CD14-positive monocyte (primary cell): ENCODE data around the gene AQP12B. TPM values are rescaled to one million over a fixed set of nuclear protein-coding genes. Genes with fewer than 3 reads are reported as not detected.

Source experiments
- DNase-seq, 3 donors: peaks; one replicate each; pipeline ENCODE4 v3.0.0-alpha.2; 2011 to 2022
- H2AFZ ChIP-seq: 2 replicates; pipeline ENCODE4 v1.6.0; 2012; ENCODE audit warnings: mild to moderate bottlenecking, low read depth, low read length, inconsistent platforms; ENCODE audit not compliant: insufficient read depth, poor library complexity, severe bottlenecking
- H3K27ac ChIP-seq, 2 donors: 1 replicate in 1 of 2; 2 replicates in 1 of 2; pipeline ENCODE4 v1.5.1; 2012 to 2013; ENCODE audit warnings: low read length in 2 of 2, control low read depth in 1 of 2, inconsistent platforms in 1 of 2, low read depth in 1 of 2, mild to moderate bottlenecking in 1 of 2
- H3K27me3 ChIP-seq, 2 donors: one replicate each; pipeline versions ENCODE4 v1.6.0 to v1.6.1; 2011 to 2013; ENCODE audit warnings: low read length in 2 of 2; ENCODE audit not compliant: control insufficient read depth in 2 of 2, insufficient read depth in 2 of 2
- H3K36me3 ChIP-seq, 2 donors: replicated peaks in 1 of 2; 1 replicate in 1 of 2; 2 replicates in 1 of 2; pipeline versions ENCODE4 v1.5.1 to v1.6.1; 2012 to 2013; ENCODE audit warnings: low read length in 2 of 2, control low read depth in 1 of 2, inconsistent platforms in 1 of 2, mild to moderate bottlenecking in 1 of 2; ENCODE audit not compliant: insufficient read depth in 2 of 2, control insufficient read depth in 1 of 2
- H3K4me1 ChIP-seq, 2 donors: 1 replicate in 1 of 2; 2 replicates in 1 of 2; pipeline versions ENCODE4 v1.5.1 to v1.6.1; 2012 to 2013; ENCODE audit warnings: low read length in 2 of 2, control low read depth in 1 of 2, inconsistent platforms in 1 of 2, mild to moderate bottlenecking in 1 of 2, moderate library complexity in 1 of 2; ENCODE audit not compliant: insufficient read depth in 2 of 2, control insufficient read depth in 1 of 2
- H3K4me2 ChIP-seq: replicated peaks from 2 replicates; pipeline ENCODE3; 2012; ENCODE audit warnings: low read length, moderate library complexity, mild to moderate bottlenecking; ENCODE audit not compliant: poor library complexity, severe bottlenecking; ENCODE audit errors: extremely low read depth
- H3K4me3 ChIP-seq, 3 experiments: fragments of 200-600 bp in 1 of 3; sonication (generic) in 1 of 3; replicated peaks in 1 of 3; 1 replicate in 2 of 3; 2 replicates in 1 of 3; pipeline ENCODE4 v1.5.1; 2011 to 2013; ENCODE audit warnings: low read length in 3 of 3, mild to moderate bottlenecking in 3 of 3, control low read depth in 2 of 3, low read depth in 2 of 3, inconsistent platforms in 1 of 3, moderate library complexity in 1 of 3
- H3K79me2 ChIP-seq: 2 replicates; pipeline ENCODE4 v1.6.0; 2012; ENCODE audit warnings: mild to moderate bottlenecking, control low read depth, inconsistent platforms, low read length, moderate library complexity; ENCODE audit not compliant: insufficient read depth
- H3K9ac ChIP-seq: 2 replicates; pipeline ENCODE4 v1.6.0; 2017; ENCODE audit warnings: low read length, mild to moderate bottlenecking; ENCODE audit not compliant: insufficient read depth, poor library complexity, severe bottlenecking
- H3K9me3 ChIP-seq, 2 donors: replicated peaks in 1 of 2; 1 replicate in 1 of 2; 2 replicates in 1 of 2; pipeline versions ENCODE4 v1.5.1 to v1.6.1; 2012 to 2013; ENCODE audit warnings: low read length in 2 of 2, control low read depth in 1 of 2; ENCODE audit not compliant: control insufficient read depth in 1 of 2, insufficient read depth in 1 of 2
- H4K20me1 ChIP-seq: 2 replicates; pipeline ENCODE4 v1.6.0; 2012; ENCODE audit warnings: mild to moderate bottlenecking, low read length, control low read depth, moderate library complexity; ENCODE audit not compliant: insufficient read depth
- H3K27ac Mint-ChIP-seq, 7 donors: one replicate each; pipeline ENCODE4 v1.8.0; 2020; ENCODE audit warnings: mild to moderate bottlenecking in 7 of 7, mixed read lengths in 7 of 7, moderate library complexity in 6 of 7, inconsistent platforms in 2 of 7
- H3K27me3 Mint-ChIP-seq, 3 donors: one replicate each; pipeline ENCODE4 v1.8.0; 2021 to 2022; ENCODE audit warnings: low read depth in 3 of 3, mild to moderate bottlenecking in 3 of 3, mixed read lengths in 3 of 3, moderate library complexity in 3 of 3, inconsistent platforms in 1 of 3
- H3K36me3 Mint-ChIP-seq, 2 donors: one replicate each; pipeline ENCODE4 v1.8.0; 2020; ENCODE audit warnings: mixed read lengths in 2 of 2, inconsistent platforms in 1 of 2, mild to moderate bottlenecking in 1 of 2
- H3K4me1 Mint-ChIP-seq: one replicate; pipeline ENCODE4 v1.8.0; 2020; ENCODE audit warnings: mild to moderate bottlenecking, mixed read lengths
- H3K4me3 Mint-ChIP-seq, 2 donors: one replicate each; pipeline ENCODE4 v1.8.0; 2020; ENCODE audit warnings: mild to moderate bottlenecking in 2 of 2, mixed read lengths in 2 of 2, moderate library complexity in 1 of 2
- H3K9me3 Mint-ChIP-seq, 7 donors: one replicate each; pipeline ENCODE4 v1.8.0; 2020 to 2022; ENCODE audit warnings: mixed read lengths in 7 of 7, mild to moderate bottlenecking in 6 of 7, moderate library complexity in 6 of 7, inconsistent platforms in 2 of 7
- WGBS: methylation state at CpG from one replicate; pipeline ENCODE4 v1.1.5; 2013; ENCODE audit warnings: missing lambda C conversion rate; ENCODE audit not compliant: insufficient coverage; 5-methylcytosine and 5-hydroxymethylcytosine counted together
- intact Hi-C, 2 donors: fragments of 100-400 bp; cut with micrococcal nuclease; formaldehyde crosslinking; loops; one replicate each; pipeline versions ENCODE4 v1.15.0 to v1.15.1; 2023
- polyA plus RNA-seq, 3 donors: library from polyadenylated mRNA; depleted of rRNA in 1 of 3; unstranded in 2 of 3; stranded (reverse) in 1 of 3; fragments of 300-500 nt in 2 of 3; fragments of >200 nt in 1 of 3; fragmentation: Illumina TruSeq in 2 of 3; gene quantifications; 1 replicate in 2 of 3; 2 replicates in 1 of 3; pipeline ENCODE4 v1.2.3, GENCODE V29; 2012 to 2021
- TF ChIP-seq, protein P1 (sequence below): fragments of 200-600 bp; IDR thresholded peaks from one replicate; pipeline ENCODE4 v1.8.0; 2022; ENCODE audit warnings: antibody characterized with exemption, mild to moderate bottlenecking

Gene AQP12B
- polyA plus RNA-seq, 3 donors = not detected

GRCh38 chr2:240726876-240727275 is 44.2 kb upstream of the AQP12B start:
- TF ChIP-seq, protein P1, sequence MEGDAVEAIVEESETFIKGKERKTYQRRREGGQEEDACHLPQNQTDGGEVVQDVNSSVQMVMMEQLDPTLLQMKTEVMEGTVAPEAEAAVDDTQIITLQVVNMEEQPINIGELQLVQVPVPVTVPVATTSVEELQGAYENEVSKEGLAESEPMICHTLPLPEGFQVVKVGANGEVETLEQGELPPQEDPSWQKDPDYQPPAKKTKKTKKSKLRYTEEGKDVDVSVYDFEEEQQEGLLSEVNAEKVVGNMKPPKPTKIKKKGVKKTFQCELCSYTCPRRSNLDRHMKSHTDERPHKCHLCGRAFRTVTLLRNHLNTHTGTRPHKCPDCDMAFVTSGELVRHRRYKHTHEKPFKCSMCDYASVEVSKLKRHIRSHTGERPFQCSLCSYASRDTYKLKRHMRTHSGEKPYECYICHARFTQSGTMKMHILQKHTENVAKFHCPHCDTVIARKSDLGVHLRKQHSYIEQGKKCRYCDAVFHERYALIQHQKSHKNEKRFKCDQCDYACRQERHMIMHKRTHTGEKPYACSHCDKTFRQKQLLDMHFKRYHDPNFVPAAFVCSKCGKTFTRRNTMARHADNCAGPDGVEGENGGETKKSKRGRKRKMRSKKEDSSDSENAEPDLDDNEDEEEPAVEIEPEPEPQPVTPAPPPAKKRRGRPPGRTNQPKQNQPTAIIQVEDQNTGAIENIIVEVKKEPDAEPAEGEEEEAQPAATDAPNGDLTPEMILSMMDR = no peak
- no peaks in the 10 kb centered on the region for H3K27me3 ChIP-seq
- intact Hi-C loops = no loop called here
- 95% methylated on average over 8 of the region's 14 CpGs for WGBS
- H2AFZ ChIP-seq = no peak overlapping the region
- Mint-ChIP-seq H3K4me1 (no peaks in the 10 kb centered on the region), H3K36me3 (no peaks in the 10 kb centered on the region), H3K9me3 (peaks cover 0 to 2% (median 0%) of the 10 kb centered on the region in 7 donors), H3K4me3 (no peak overlapping the region), H3K27ac (no peak overlapping the region), H3K27me3 (peaks cover 0 to 6% (median 3%) of the 10 kb centered on the region in 3 donors)
- no peak overlapping the region for H3K27ac ChIP-seq
- DNase-seq = no peak
- H3K79me2 ChIP-seq = no peaks in the 10 kb centered on the region
- H3K9me3 ChIP-seq = no peaks in the 10 kb centered on the region
- H3K4me1 ChIP-seq = no peaks in the 10 kb centered on the region
- no peak overlapping the region for H3K4me2 ChIP-seq
- H3K9ac ChIP-seq = no peak overlapping the region
- H3K36me3 ChIP-seq = no peaks in the 10 kb centered on the region
- H3K4me3 ChIP-seq = no peak overlapping the region
- no peaks in the 10 kb centered on the region for H4K20me1 ChIP-seq

GRCh38 chr2:240725671-240726070 is 43.0 kb upstream of the AQP12B start:
- Histone ChIP-seq H3K27me3 (no peaks in the 10 kb centered on the region), H3K4me3 (no peak overlapping the region), H3K4me2 (no peak overlapping the region), H3K9me3 (no peaks in the 10 kb centered on the region), H4K20me1 (no peaks in the 10 kb centered on the region), H3K27ac (no peak overlapping the region), H3K79me2 (no peaks in the 10 kb centered on the region), H3K4me1 (no peaks in the 10 kb centered on the region), H3K9ac (no peak overlapping the region), H3K36me3 (no peaks in the 10 kb centered on the region), H2AFZ (no peak overlapping the region)
- 42% methylated on average over 3 of the region's 7 CpGs for WGBS
- Mint-ChIP-seq H3K36me3 (no peaks in the 10 kb centered on the region), H3K27ac (no peak overlapping the region), H3K9me3 (peaks cover 0 to 2% (median 0%) of the 10 kb centered on the region in 7 donors), H3K4me1 (no peaks in the 10 kb centered on the region), H3K4me3 (no peak overlapping the region), H3K27me3 (peaks cover 0 to 3% (median 1%) of the 10 kb centered on the region in 3 donors)
- intact Hi-C loops = no loop called here
- DNase-seq = no peak
- TF ChIP-seq, protein P1 = no peak
